MM.1S (cell line): ENCODE data around the gene FNDC1.

ENCODE experiments used
- DNase-seq: peaks from one replicate; pipeline ENCODE4 v3.0.0-alpha.2; 2015
- H2AFZ ChIP-seq: fragments of 300-600 bp; sonication (generic); 2 replicates; pipeline ENCODE4 v1.6.0; 2016; ENCODE audit warnings: antibody characterized with exemption, low read length
- H3F3A ChIP-seq: fragments of 300-600 bp; sonication (generic); 2 replicates; pipeline ENCODE4 v1.6.1; 2016; ENCODE audit warnings: mild to moderate bottlenecking, antibody characterized with exemption, low read length, moderate library complexity, mixed read lengths; ENCODE audit not compliant: insufficient read depth
- H3K27ac ChIP-seq: fragments of 300-600 bp; sonication (generic); 2 replicates; pipeline ENCODE4 v1.5.1; 2016; ENCODE audit warnings: mild to moderate bottlenecking, low read length
- H3K27me3 ChIP-seq: fragments of 300-600 bp; sonication (generic); replicated peaks from 2 replicates; pipeline ENCODE4 v1.6.0; 2016; ENCODE audit warnings: low read length; ENCODE audit not compliant: insufficient read depth
- H3K36me3 ChIP-seq: fragments of 300-600 bp; sonication (generic); replicated peaks from 2 replicates; pipeline ENCODE4 v1.6.1; 2016; ENCODE audit warnings: mild to moderate bottlenecking, low read length, mixed read lengths; ENCODE audit not compliant: insufficient read depth
- H3K4me1 ChIP-seq: fragments of 300-600 bp; sonication (generic); 2 replicates; pipeline ENCODE4 v1.6.1; 2016; ENCODE audit warnings: low read length, mixed read lengths
- H3K4me2 ChIP-seq: fragments of 300-600 bp; sonication (generic); 2 replicates; pipeline ENCODE4 v1.6.0; 2016; ENCODE audit warnings: low read depth, low read length
- H3K4me3 ChIP-seq: fragments of 300-600 bp; sonication (generic); 2 replicates; pipeline ENCODE4 v1.5.1; 2016; ENCODE audit warnings: low read length, mixed read lengths
- H3K79me2 ChIP-seq: fragments of 300-600 bp; sonication (generic); 2 replicates; pipeline ENCODE4 v1.6.1; 2016; ENCODE audit warnings: mixed run types, low read length, mixed read lengths
- H3K9ac ChIP-seq: fragments of 300-600 bp; sonication (generic); 2 replicates; pipeline ENCODE4 v1.6.1; 2016; ENCODE audit warnings: low read length, mixed read lengths
- H3K9me2 ChIP-seq: fragments of 300-600 bp; sonication (generic); replicated peaks from 2 replicates; pipeline ENCODE4 v1.6.1; 2016; ENCODE audit warnings: mild to moderate bottlenecking, low read length, mixed read lengths; ENCODE audit not compliant: insufficient read depth
- H3K9me3 ChIP-seq: fragments of 300-600 bp; sonication (generic); replicated peaks from 2 replicates; pipeline ENCODE4 v1.6.1; 2016; ENCODE audit warnings: mild to moderate bottlenecking, low read length, mixed read lengths; ENCODE audit not compliant: insufficient read depth
- H4K20me1 ChIP-seq: fragments of 300-600 bp; sonication (generic); 2 replicates; pipeline ENCODE4 v1.6.1; 2016; ENCODE audit warnings: mild to moderate bottlenecking, low read length, moderate library complexity, mixed read lengths; ENCODE audit not compliant: insufficient read depth
- CTCF ChIP-seq: fragments of 300-600 bp; sonication (generic); IDR thresholded peaks from 2 replicates; pipeline ENCODE4 v1.5.1; 2016; ENCODE audit warnings: antibody characterized with exemption, low read length, mixed read lengths
- EZH2 ChIP-seq: fragments of 300-600 bp; sonication (generic); optimal IDR thresholded peaks from 2 replicates; pipeline ENCODE3; 2017; ENCODE audit warnings: low read depth, mild to moderate bottlenecking, antibody characterized with exemption, low read length, mixed read lengths
- EZH2phosphoT487 ChIP-seq: fragments of 300-600 bp; sonication (generic); IDR thresholded peaks from 2 replicates; pipeline ENCODE4 v1.6.1; 2018; ENCODE audit warnings: antibody characterized with exemption, low read length

The FNDC1 gene

GRCh38 chr6:159204605-159205004 lies 35.4 kb downstream of the FNDC1 start:
- Histone ChIP-seq H2AFZ (no peak overlapping the region), H3K4me2 (no peak overlapping the region), H3K27ac (no peak overlapping the region), H3K79me2 (no peaks in the 10 kb centered on the region), H3K9me3 (no peaks in the 10 kb centered on the region), H3K36me3 (no peaks in the 10 kb centered on the region), H3K9ac (no peak overlapping the region), H3K4me3 (no peak overlapping the region), H3K9me2 (no peaks in the 10 kb centered on the region), H3K4me1 (no peaks in the 10 kb centered on the region), H3F3A (no peaks in the 10 kb centered on the region), H3K27me3 (no peaks in the 10 kb centered on the region), H4K20me1 (no peaks in the 10 kb centered on the region)
- TF ChIP-seq EZH2phosphoT487: no peak
- TF ChIP-seq EZH2: no peak
- no peak for TF ChIP-seq CTCF
- DNase-seq: no peak

GRCh38 chr6:159212028-159212427 lies 42.8 kb downstream of the FNDC1 start:
- Histone ChIP-seq H3K27me3 (no peaks in the 10 kb centered on the region), H3F3A (no peaks in the 10 kb centered on the region), H4K20me1 (no peaks in the 10 kb centered on the region), H3K4me3 (no peak overlapping the region), H3K9ac (no peak overlapping the region), H3K4me1 (no peaks in the 10 kb centered on the region), H3K27ac (no peak overlapping the region), H3K36me3 (no peaks in the 10 kb centered on the region), H3K9me2 (no peaks in the 10 kb centered on the region), H3K9me3 (no peaks in the 10 kb centered on the region), H3K79me2 (no peaks in the 10 kb centered on the region), H2AFZ (no peak overlapping the region), H3K4me2 (no peak overlapping the region)
- no peak for TF ChIP-seq CTCF
- TF ChIP-seq EZH2phosphoT487: no peak
- TF ChIP-seq EZH2: no peak
- DNase-seq: no peak

- Histone ChIP-seq H2AFZ (no peak overlapping the region), H3K9me3 (no peaks in the 10 kb centered on the region), H3K36me3 (no peaks in the 10 kb centered on the region), H3K4me2 (no peak overlapping the region), H3K9me2 (no peaks in the 10 kb centered on the region), H3K27ac (no peak overlapping the region), H3K27me3 (no peaks in the 10 kb centered on the region), H3K79me2 (no peaks in the 10 kb centered on the region), H3K4me3 (no peak overlapping the region), H3K9ac (no peak overlapping the region), H3K4me1 (no peaks in the 10 kb centered on the region), H3F3A (no peaks in the 10 kb centered on the region), H4K20me1 (no peaks in the 10 kb centered on the region)
- TF ChIP-seq CTCF (no peak), EZH2 (no peak), EZH2phosphoT487 (no peak)
- no peak for DNase-seq
Measured at GRCh38 chr6:159212525-159213280, 43.5 kb downstream of the FNDC1 start.
